H1 (cell line): Measurements from ENCODE around the gene ALG9. TPM values are rescaled to one million over a fixed set of nuclear protein-coding genes. Genes with fewer than 3 reads are reported as not detected.

Experiments used
- CTCF ChIA-PET: fragments of 300-600 bp; sonication (Branson Sonifier 250); formaldehyde crosslinking; loops from one replicate; lab custom pipeline; 2021; ENCODE audit not compliant: partially characterized antibody; lab: Charles Lee
- POLR2A ChIA-PET: fragments of 300-600 bp; sonication (Branson Sonifier 250); formaldehyde crosslinking; loops from one replicate; lab custom pipeline; 2021; ENCODE audit warnings: inconsistent platforms; ENCODE audit not compliant: partially characterized antibody; lab: Charles Lee
- DNase-seq, 2 experiments: peaks; one replicate each; pipeline versions ENCODE4 v3.0.0 to v3.0.0-alpha.2; 2010 to 2022; ENCODE audit warnings: low spot score in 2 of 2, low read depth in 1 of 2, mixed read lengths in 1 of 2
- FAIRE-seq: peaks from 2 replicates; lab custom pipeline; 2011; peaks lifted over from hg19 to GRCh38; lab: Jason Lieb, UNC
- H2AFZ ChIP-seq: 2 replicates; pipeline ENCODE4 v1.8.1; 2012; ENCODE audit warnings: low read length, inconsistent platforms
- H2AK5ac ChIP-seq: 2 replicates; pipeline ENCODE4 v1.6.1; 2013; ENCODE audit warnings: low read depth, low read length
- H2BK120ac ChIP-seq: replicated peaks from 2 replicates; pipeline ENCODE3; 2013; ENCODE audit warnings: low read depth, low read length, inconsistent platforms
- H2BK12ac ChIP-seq: 2 replicates; pipeline ENCODE4 v1.6.1; 2013; ENCODE audit warnings: low read depth, low read length
- H2BK15ac ChIP-seq: 2 replicates; pipeline ENCODE4 v1.6.1; 2013; ENCODE audit warnings: low read length
- H2BK20ac ChIP-seq: 2 replicates; pipeline ENCODE4 v1.6.1; 2013; ENCODE audit warnings: low read length
- H2BK5ac ChIP-seq: 2 replicates; pipeline ENCODE4 v1.6.1; 2013; ENCODE audit warnings: low read depth, low read length
- H3K14ac ChIP-seq: 2 replicates; pipeline ENCODE4 v1.6.1; 2013; ENCODE audit warnings: inconsistent platforms; ENCODE audit not compliant: insufficient read length
- H3K18ac ChIP-seq: 2 replicates; pipeline ENCODE4 v1.6.1; 2013; ENCODE audit warnings: low read length; ENCODE audit errors: extremely low read depth
- H3K23ac ChIP-seq: 2 replicates; pipeline ENCODE4 v1.6.1; 2013; ENCODE audit warnings: inconsistent platforms; ENCODE audit not compliant: insufficient read length
- H3K23me2 ChIP-seq: 2 replicates; pipeline ENCODE4 v1.6.1; 2013; ENCODE audit warnings: low read depth, low read length
- H3K27ac ChIP-seq: 2 replicates; pipeline ENCODE4 v1.6.1; 2011; ENCODE audit warnings: low read depth, low read length, inconsistent platforms
- H3K27me3 ChIP-seq, 4 experiments: replicated peaks in 1 of 4; 1 replicate in 1 of 4; 2 replicates in 3 of 4; pipeline versions ENCODE4 v1.6.1 to v1.8.1; 2011 to 2013; ENCODE audit warnings: low read length in 3 of 4, mild to moderate bottlenecking in 3 of 4, inconsistent platforms in 2 of 4, mixed read lengths in 2 of 4, moderate library complexity in 1 of 4; ENCODE audit not compliant: control insufficient read depth in 3 of 4, insufficient read depth in 3 of 4; ENCODE audit errors: extremely low read depth in 1 of 4
- H3K36me3 ChIP-seq, 4 experiments: 2 replicates each; pipeline versions ENCODE4 v1.6.1 to v1.8.1; 2011 to 2013; ENCODE audit warnings: mild to moderate bottlenecking in 4 of 4, low read length in 3 of 4, moderate library complexity in 2 of 4, control low read depth in 1 of 4, inconsistent platforms in 1 of 4; ENCODE audit not compliant: insufficient read depth in 4 of 4, control insufficient read depth in 2 of 4
- H3K4ac ChIP-seq: replicated peaks from 2 replicates; pipeline ENCODE3; 2013; ENCODE audit warnings: low read length, low read depth, mixed read lengths, inconsistent platforms; ENCODE audit not compliant: insufficient read length
- H3K4me1 ChIP-seq, 4 experiments: replicated peaks in 1 of 4; 1 replicate in 1 of 4; 2 replicates in 3 of 4; pipeline versions ENCODE4 v1.6.1 to v1.8.1; 2011 to 2013; ENCODE audit warnings: low read length in 3 of 4, inconsistent platforms in 2 of 4, mixed read lengths in 1 of 4; ENCODE audit not compliant: insufficient read depth in 4 of 4, control insufficient read depth in 3 of 4
- H3K4me2 ChIP-seq, 2 experiments: 2 replicates each; pipeline versions ENCODE4 v1.6.1 to v1.8.1; 2011 to 2013; ENCODE audit warnings: low read depth in 2 of 2, low read length in 2 of 2, control low read depth in 1 of 2, inconsistent platforms in 1 of 2, mild to moderate bottlenecking in 1 of 2; ENCODE audit not compliant: insufficient read depth in 1 of 2
- H3K4me3 ChIP-seq, 4 experiments: fragments of 200-600, 300-600 bp in 1 of 4; sonication (generic), shearing (Covaris generic), sonication (Bioruptor Twin) in 1 of 4; 2 replicates each; pipeline versions ENCODE4 v1.5.1 to v1.8.1; 2011 to 2016; ENCODE audit warnings: low read length in 4 of 4, low read depth in 3 of 4, control low read depth in 2 of 4, inconsistent platforms in 2 of 4, mild to moderate bottlenecking in 2 of 4, mixed read lengths in 1 of 4, moderate library complexity in 1 of 4; ENCODE audit not compliant: insufficient read depth in 2 of 4; ENCODE audit errors: extremely low read depth in 1 of 4
- H3K56ac ChIP-seq: replicated peaks from 2 replicates; pipeline ENCODE3; 2013; ENCODE audit warnings: low read depth, mild to moderate bottlenecking, mixed read lengths, low read length, inconsistent platforms; ENCODE audit not compliant: insufficient read length
- H3K79me1 ChIP-seq: 2 replicates; pipeline ENCODE4 v1.6.1; 2013; ENCODE audit warnings: low read depth, low read length, control low read depth
- H3K79me2 ChIP-seq, 2 experiments: 2 replicates each; pipeline versions ENCODE4 v1.6.1 to v1.8.1; 2012 to 2013; ENCODE audit warnings: low read length in 2 of 2, mild to moderate bottlenecking in 2 of 2, inconsistent platforms in 1 of 2; ENCODE audit not compliant: insufficient read depth in 2 of 2, control insufficient read depth in 1 of 2
- H3K9ac ChIP-seq, 4 experiments: replicated peaks in 1 of 4; 1 replicate in 1 of 4; 2 replicates in 3 of 4; pipeline versions ENCODE4 v1.6.1 to v1.8.1; 2011 to 2013; ENCODE audit warnings: low read depth in 3 of 4, low read length in 3 of 4, control low read depth in 2 of 4, mild to moderate bottlenecking in 2 of 4, moderate library complexity in 2 of 4, inconsistent platforms in 1 of 4; ENCODE audit errors: extremely low read depth in 1 of 4
- H3K9me3 ChIP-seq, 2 experiments: 2 replicates each; pipeline versions ENCODE4 v1.6.1 to v1.8.1; 2012 to 2013; ENCODE audit warnings: mild to moderate bottlenecking in 2 of 2, moderate library complexity in 2 of 2, control low read depth in 1 of 2, inconsistent platforms in 1 of 2, low read depth in 1 of 2, low read length in 1 of 2, mixed read lengths in 1 of 2; ENCODE audit not compliant: insufficient read depth in 2 of 2
- H4K20me1 ChIP-seq, 2 experiments: replicated peaks in 1 of 2; 2 replicates each; pipeline versions ENCODE3 to v1.8.1; 2011 to 2013; ENCODE audit warnings: inconsistent platforms in 2 of 2, low read length in 2 of 2, mild to moderate bottlenecking in 1 of 2; ENCODE audit not compliant: insufficient read depth in 2 of 2, control insufficient read depth in 1 of 2
- H4K5ac ChIP-seq: 2 replicates; pipeline ENCODE4 v1.6.1; 2013; ENCODE audit warnings: low read length, low read depth, mixed read lengths, inconsistent platforms; ENCODE audit not compliant: insufficient read length
- H4K8ac ChIP-seq: 2 replicates; pipeline ENCODE4 v1.8.0; 2013; ENCODE audit warnings: mild to moderate bottlenecking, moderate library complexity, low read length, inconsistent platforms; ENCODE audit not compliant: insufficient read depth; ENCODE audit errors: extremely low read depth
- H4K91ac ChIP-seq: replicated peaks from 2 replicates; pipeline ENCODE3; 2013; ENCODE audit warnings: low read length, mixed read lengths, inconsistent platforms; ENCODE audit not compliant: insufficient read length
- ATF2 ChIP-seq: IDR thresholded peaks from 2 replicates; pipeline ENCODE4 v1.6.1; 2012; ENCODE audit warnings: low read length, inconsistent platforms
- CHD2 ChIP-seq: IDR thresholded peaks from 2 replicates; pipeline ENCODE4 v1.6.1; 2012; ENCODE audit warnings: low read length, improper control_type of control experiment
- JUND ChIP-seq: IDR thresholded peaks from 2 replicates; pipeline ENCODE4 v1.6.1; 2011; ENCODE audit warnings: mild to moderate bottlenecking, improper control_type of control experiment, low read length
- KDM5A ChIP-seq: fragments of 200-600 bp; IDR thresholded peaks from 2 replicates; pipeline ENCODE4 v1.7.1; 2012; ENCODE audit warnings: mild to moderate bottlenecking, low read length, inconsistent platforms, mixed read lengths
- WGBS, 2 experiments: shearing (Covaris generic) in 1 of 2; methylation state at CpG; one replicate each; pipeline versions ENCODE4 v1.1.6 to v1.1.7; 2013 to 2015; ENCODE audit warnings: low lambda C conversion rate in 2 of 2, mixed read lengths in 2 of 2, inconsistent platforms in 1 of 2, low coverage in 1 of 2, missing lambda C conversion rate in 1 of 2; ENCODE audit not compliant: insufficient replicate concordance in 2 of 2, insufficient coverage in 1 of 2, insufficient read length in 1 of 2; ENCODE audit errors: extremely low coverage in 1 of 2, missing lambda C conversion rate in 1 of 2; 5-methylcytosine and 5-hydroxymethylcytosine counted together
- polyA plus RNA-seq, 7 experiments: library from polyadenylated mRNA; depleted of rRNA in 3 of 7; stranded (reverse) in 5 of 7; unstranded in 2 of 7; fragments of >200 nt in 5 of 7; fragments of 200-250 nt in 2 of 7; gene quantifications; 1 replicate in 5 of 7; 2 replicates in 1 of 7; 4 replicates in 1 of 7; pipeline versions ENCODE4 v1.2.1 to v1.2.3, GENCODE V29; 2011 to 2013; ENCODE audit warnings: missing spikeins in 2 of 7, mixed read lengths in 2 of 7
- total RNA-seq: library from RNA; stranded (reverse); fragmentation: NEBNext Ultra II Directional; extraction: Animal tissue kit (Norgen Biotek cat#: 25700); gene quantifications from 2 replicates; pipeline ENCODE4 v1.2.1, GENCODE V29; 2021

The ALG9 gene
- total and polyA plus RNA-seq, 2 of the 8 experiments (the other 6 are each of a cell fraction or from before 2014, with no cell fraction given), result 23.5 to 24.5 TPM

DNA sequence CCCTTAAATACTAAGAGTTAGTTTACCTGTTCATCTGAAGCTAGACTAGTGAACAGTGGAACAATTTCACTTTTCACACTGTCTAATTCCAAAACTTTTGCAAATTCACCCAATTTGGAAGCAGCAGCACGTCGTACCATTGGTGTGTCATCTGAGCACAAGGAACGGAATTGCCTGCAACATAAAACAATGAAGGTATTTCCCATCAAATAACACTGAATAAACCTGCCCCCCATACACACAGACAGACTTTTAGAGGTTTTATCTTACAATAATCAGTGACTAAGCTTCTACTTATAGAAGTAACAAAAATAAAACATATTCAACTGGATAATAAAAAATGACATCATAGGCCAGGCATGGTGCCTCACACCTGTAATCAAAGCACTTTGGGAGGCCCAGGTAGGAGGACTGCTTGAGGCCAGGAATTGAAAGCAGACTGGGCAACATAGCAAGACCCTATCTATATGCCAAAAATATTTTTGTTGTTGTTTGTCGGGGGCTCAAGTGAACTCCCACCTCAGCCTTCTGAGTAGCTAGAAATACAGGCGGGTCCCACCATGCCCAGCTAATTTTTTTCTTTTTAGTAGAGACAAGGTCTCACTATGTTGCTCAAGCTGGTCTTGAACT, 111.5 kb downstream of the ALG9 start:
- H3K4me2 ChIP-seq, result no peak overlapping the region
- no peak overlapping the region; the same call in 1 of the 2 replicates for H4K8ac ChIP-seq
- H3K36me3 ChIP-seq, result peaks cover 2 to 64% (median 44%) of the 10 kb centered on the region in 4 experiments
- H2BK15ac ChIP-seq, result no peak overlapping the region
- no peak for TF ChIP-seq KDM5A
- no peak for TF ChIP-seq JUND
- no peak for TF ChIP-seq ATF2
- TF ChIP-seq CHD2, result no peak
- no peak overlapping the region for H3K14ac ChIP-seq
- DNase-seq (no peak), FAIRE-seq (no peak)
- H4K91ac ChIP-seq, result no peak overlapping the region
- H3K4me3 ChIP-seq, result no peak overlapping the region
- no peak overlapping the region for H2BK5ac ChIP-seq
- H3K79me2 ChIP-seq, result peaks cover 0 to 20% of the 10 kb centered on the region in 2 experiments; a peak in 2 of 4 replicates
- ChIA-PET POLR2A (interaction anchor here (1.1 to 1.3 kb wide), 2 partner anchors 22 to 82 kb away, joined by 3 read pairs; no protein-coding TSS in a partner anchor), CTCF (interaction anchor here (0.9 to 11.4 kb wide), 6 partner anchors 9 to 177 kb away, joined by 3 to 106 read pairs (median 3); no protein-coding TSS in a partner anchor)
- H3K23ac ChIP-seq, result no peak overlapping the region
- H4K20me1 ChIP-seq, result peaks cover 3 to 4% of the 10 kb centered on the region in 2 experiments
- H3K4ac ChIP-seq, result no peak overlapping the region
- H3K18ac ChIP-seq, result no peak overlapping the region
- H3K9ac ChIP-seq, result no peak overlapping the region
- no peak overlapping the region for H2BK20ac ChIP-seq
- no peaks in the 10 kb centered on the region; the same call in 1 of the 2 replicates for H3K23me2 ChIP-seq
- H3K79me1 ChIP-seq, result no peaks in the 10 kb centered on the region; the same call in 1 of the 2 replicates
- H3K27ac ChIP-seq, result no peak overlapping the region
- no peaks in the 10 kb centered on the region for H3K9me3 ChIP-seq
- H2BK120ac ChIP-seq, result no peak overlapping the region
- H3K4me1 ChIP-seq, result peaks cover 0 to 4% (median 2%) of the 10 kb centered on the region in 4 experiments; a peak in 3 of 7 replicates
- H3K27me3 ChIP-seq, result no peaks in the 10 kb centered on the region
- no peak overlapping the region for H2AK5ac ChIP-seq
- H2AFZ ChIP-seq, result no peak overlapping the region
- no peak overlapping the region for H2BK12ac ChIP-seq
- H4K5ac ChIP-seq, result no peak overlapping the region
- WGBS, 2 experiments, result 72% methylated on average over 5 of the region's 5 CpGs; no CpG with 5 or more reads in 1 of the 2 experiments
- no peak overlapping the region for H3K56ac ChIP-seq
